8988T (cell line): ENCODE results near the gene WDR46.

Source experiments
- DNase-seq: peaks from one replicate; pipeline ENCODE4 v3.0.0; 2011

WDR46 gene

GRCh38 chr6:33288921-33289783 is at the start of gene WDR46, which contains the start of gene PFDN6:
Gene WDR46 (minus strand): TSS chr6:33289239. CDS start chr6:33289170, 69 bp downstream.
Gene PFDN6 (plus strand): TSS chr6:33289601. CDS start chr6:33289857, 256 bp downstream.
- peak; percentile 77 for DNase-seq

- no peak for DNase-seq
These were observed 47.5 kb upstream of the WDR46 start for GRCh38 chr6:33336495-33336894.

GRCh38 chr6:33335916-33336315 is 46.9 kb upstream of the WDR46 start:
- no peak for DNase-seq

GRCh38 chr6:33333666-33334065 is 44.6 kb upstream of the WDR46 start:
- no peak for DNase-seq

- no peak for DNase-seq
These were observed 41.7 kb upstream of the WDR46 start for GRCh38 chr6:33330736-33331135.

DNA sequence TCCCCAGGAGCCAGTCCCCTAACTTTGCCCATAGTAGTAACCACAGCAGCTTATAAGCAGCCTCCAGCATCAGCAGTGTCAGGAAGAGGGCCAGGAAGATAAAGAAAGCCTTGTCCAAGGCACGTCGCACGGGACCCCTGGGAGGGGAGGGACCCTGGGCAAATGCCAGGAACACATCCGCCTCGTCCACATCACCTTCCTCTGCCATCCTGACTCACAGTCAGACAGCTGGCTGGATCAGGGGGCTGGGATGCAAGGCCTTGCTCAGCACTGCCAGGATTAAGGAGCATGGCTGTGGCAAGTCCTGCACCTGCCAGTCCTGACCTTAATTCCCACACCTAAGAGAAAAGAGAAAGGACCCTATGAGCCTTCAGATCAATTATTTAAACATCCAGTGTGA is 40.0 kb upstream of the WDR46 start:
- DNase-seq: no peak

- no peak for DNase-seq
These were observed 35.1 kb upstream of the WDR46 start for GRCh38 chr6:33324125-33324524.

DNA sequence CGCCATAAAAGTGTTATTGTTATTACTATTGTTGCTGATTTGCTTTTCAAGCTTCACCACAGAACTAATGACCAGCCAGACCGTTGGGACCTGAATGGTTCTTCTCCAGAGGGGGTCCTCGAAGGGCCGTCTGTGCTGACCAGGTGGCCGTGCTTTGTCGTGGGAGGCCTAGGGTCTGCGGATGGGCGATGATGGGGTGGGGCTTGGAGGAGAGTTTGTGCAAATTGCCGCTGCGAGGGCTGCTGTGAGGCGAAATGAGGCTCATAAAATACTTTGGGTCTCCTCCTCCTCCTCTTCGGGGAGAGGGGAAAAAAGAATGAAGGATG is 34.5 kb upstream of the WDR46 start:
- no peak for DNase-seq

- no peak for DNase-seq
These were observed 32.2 kb upstream of the WDR46 start for GRCh38 chr6:33321227-33321626.

- no peak for DNase-seq
These were observed 31.5 kb upstream of the WDR46 start for GRCh38 chr6:33320315-33321181.

DNA sequence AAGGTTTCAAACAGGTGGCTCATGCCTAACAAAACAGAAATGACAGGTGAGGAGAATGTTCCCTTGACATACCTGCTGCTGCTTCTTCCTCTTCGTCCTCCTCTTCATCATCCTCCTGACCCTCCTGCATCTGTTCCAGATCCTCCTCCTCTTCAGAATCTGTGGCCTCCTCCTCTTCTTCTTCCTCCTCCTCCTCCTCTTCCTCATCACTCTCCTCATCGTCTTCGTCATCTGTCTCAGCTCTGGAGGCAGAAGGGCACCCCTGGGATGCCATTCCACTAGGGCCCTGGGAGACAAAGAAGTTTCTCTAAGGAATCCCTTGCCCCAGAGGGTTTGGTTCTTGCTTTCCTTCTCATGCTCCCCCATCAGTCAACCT is 30.9 kb upstream of the WDR46 start:
- no peak for DNase-seq

DNA sequence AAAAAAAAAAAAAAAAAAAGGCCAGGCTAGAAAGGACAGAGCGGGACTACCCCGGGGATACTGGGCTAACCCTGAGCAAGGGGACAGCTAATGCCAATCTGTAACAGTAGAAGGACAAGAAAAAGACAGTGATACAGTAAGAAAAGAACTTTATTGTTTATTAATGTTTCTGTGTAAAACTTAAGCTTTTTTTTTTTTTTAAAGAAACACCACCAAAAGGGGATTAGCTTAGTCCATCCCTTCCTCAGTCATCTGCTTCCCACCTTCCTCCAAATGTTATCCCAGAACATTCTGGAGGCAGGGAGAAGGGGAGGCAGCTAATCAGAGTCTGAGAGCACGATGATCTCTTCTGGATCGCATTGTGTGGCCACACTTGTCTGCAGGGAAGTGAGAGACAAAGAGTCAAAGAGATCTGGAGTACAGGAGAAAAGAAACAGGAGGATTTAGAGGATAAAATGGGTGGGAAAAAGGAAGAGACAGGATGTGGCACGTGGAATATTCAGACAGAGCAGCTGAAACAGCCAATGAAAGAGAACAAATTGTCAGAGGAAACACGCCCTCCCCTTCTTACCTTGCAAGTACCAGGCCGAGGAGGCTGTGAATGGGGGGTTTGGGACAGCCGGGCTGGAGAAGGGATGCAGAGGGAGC is 29.5 kb upstream of the WDR46 start:
- no peak for DNase-seq

GRCh38 chr6:33317669-33318425 is 28.8 kb upstream of the WDR46 start, which contains the start of gene ZBTB22:
Gene ZBTB22 (minus strand): TSS chr6:33317744. CDS start chr6:33316916, 828 bp downstream.
- DNase-seq: peak; percentile 82

DNA sequence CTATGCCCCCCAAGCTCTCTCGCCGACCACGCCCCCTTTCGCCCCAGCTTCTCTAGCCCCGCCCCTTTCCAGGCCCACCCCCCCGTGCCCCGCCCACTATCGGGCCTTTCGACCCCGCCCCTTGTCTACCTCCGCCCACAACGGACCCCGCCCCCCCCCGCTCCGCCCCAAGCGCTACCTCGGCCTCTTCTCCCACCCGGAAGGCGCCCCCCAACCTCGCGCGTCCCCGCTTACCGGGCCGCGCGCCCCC is 28.3 kb upstream of the WDR46 start:
- DNase-seq: no peak

DNA sequence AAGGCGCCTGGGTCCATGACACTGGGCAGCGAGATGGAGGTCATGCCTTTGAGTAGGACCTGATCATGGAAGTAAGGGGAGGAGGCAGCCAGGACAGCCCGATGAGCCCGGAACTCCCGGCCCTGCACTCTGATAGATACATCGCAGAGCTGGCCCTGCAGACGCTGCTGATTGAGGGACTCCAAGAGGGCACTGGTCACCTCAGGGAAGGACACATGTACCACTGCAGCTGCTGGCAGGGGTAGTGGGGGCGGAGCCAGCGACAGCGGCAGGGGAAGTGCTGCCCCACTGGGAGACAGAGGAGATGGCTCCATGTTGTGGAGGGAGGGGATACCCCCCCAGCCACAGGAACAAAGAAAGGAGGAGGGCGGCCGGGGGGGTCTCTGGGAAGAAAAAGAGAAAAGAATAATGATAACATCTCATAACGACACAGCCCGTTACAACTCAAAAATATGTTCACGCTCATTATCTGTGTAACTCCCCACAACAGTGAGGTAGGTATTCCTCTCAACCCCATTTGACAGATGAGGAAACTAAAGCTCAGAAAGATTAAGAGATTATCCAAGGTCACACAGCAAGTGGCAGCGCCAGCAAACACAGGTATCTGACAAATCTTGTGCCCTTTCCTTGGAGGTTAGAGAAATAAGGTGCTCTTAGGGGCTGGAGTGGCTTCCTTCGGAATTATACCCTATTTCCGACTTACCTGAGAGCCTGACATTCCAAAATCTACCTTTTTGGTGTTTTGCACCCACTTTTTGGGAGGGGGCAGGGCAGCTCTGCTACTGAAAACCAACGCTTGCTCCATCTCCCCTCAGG is 27.8 kb upstream of the WDR46 start:
- no peak for DNase-seq

GRCh38 chr6:33315793-33316602 is 27.0 kb upstream of the WDR46 start:
- DNase-seq: no peak

- DNase-seq: no peak
These were observed 26.1 kb upstream of the WDR46 start for GRCh38 chr6:33314943-33315792.

DNA sequence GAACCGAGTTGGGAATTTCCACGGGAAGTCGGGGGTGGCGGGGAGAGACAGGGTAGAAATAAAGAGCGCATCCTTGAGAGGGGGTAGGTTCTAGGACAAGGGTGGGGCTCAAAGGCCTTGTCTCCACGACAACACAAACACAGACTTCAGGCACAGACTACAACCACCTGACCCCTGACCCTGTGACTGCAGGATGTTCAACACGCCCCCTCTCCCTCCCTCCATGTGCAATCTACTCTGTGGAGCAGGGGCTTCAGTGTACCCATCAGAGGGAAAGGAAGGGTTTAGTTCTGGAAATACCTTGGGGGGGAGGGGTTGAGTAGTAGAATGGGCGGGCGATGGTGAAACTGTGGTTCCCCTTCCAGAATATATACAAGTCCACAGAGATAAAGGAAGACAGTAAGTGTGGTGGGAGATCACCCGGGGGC is 25.5 kb upstream of the WDR46 start:
- no peak for DNase-seq

GRCh38 chr6:33313709-33314514 is 24.9 kb upstream of the WDR46 start, which contains the start of gene TAPBP:
Gene TAPBP (minus strand): TSS chr6:33314078. CDS start chr6:33314041, 37 bp downstream.
- no peak for DNase-seq
